HepG2 (cell line): ENCODE data around the gene ZNF446. TPM values are rescaled to one million over a fixed set of nuclear protein-coding genes. Genes with fewer than 3 reads are reported as not detected.

ENCODE experiments used
- KDM5B ChIP-seq: sonication (generic); formaldehyde crosslinking; IDR thresholded peaks from 2 replicates; pipeline ENCODE4 v1.4.0; 2020; ENCODE audit warnings: missing genetic modification reagents, mild to moderate bottlenecking, borderline replicate concordance
- MED8 ChIP-seq: sonication (generic); formaldehyde crosslinking; IDR thresholded peaks from 2 replicates; pipeline ENCODE4 v1.8.1; 2023; ENCODE audit warnings: mild to moderate bottlenecking, missing genetic modification reagents; ENCODE audit not compliant: insufficient replicate concordance
- PHF21A ChIP-seq: sonication (generic); formaldehyde crosslinking; IDR thresholded peaks from 2 replicates; pipeline ENCODE4 v1.5.0; 2020; ENCODE audit warnings: mild to moderate bottlenecking, missing genetic modification reagents
- SMARCE1 ChIP-seq: fragments of 450-650 bp; IDR thresholded peaks from 2 replicates; pipeline ENCODE4 v1.6.1; 2017; ENCODE audit warnings: borderline replicate concordance
- ZFX ChIP-seq: sonication (generic); formaldehyde crosslinking; IDR thresholded peaks from 2 replicates; pipeline ENCODE4 v1.4.0; 2020; ENCODE audit warnings: mild to moderate bottlenecking, low read depth, missing genetic modification reagents, moderate library complexity
- ZNF530 ChIP-seq: sonication (generic); formaldehyde crosslinking; IDR thresholded peaks from 2 replicates; pipeline ENCODE4 v1.5.0; 2020; ENCODE audit warnings: low read depth, mild to moderate bottlenecking, missing genetic modification reagents
- ZNF749 ChIP-seq: sonication (generic); formaldehyde crosslinking; IDR thresholded peaks from 2 replicates; pipeline ENCODE4 v1.8.0; 2022; ENCODE audit warnings: mild to moderate bottlenecking, missing genetic modification reagents, moderate library complexity, borderline replicate concordance
- polyA plus RNA-seq, 8 experiments: library from polyadenylated mRNA; depleted of rRNA in 3 of 8; stranded (reverse) in 7 of 8; unstranded in 1 of 8; fragments of >200 nt; fragmentation: Illumina TruSeq in 4 of 8; extraction: Trizol in 4 of 8; gene quantifications; 2 replicates each; pipeline versions ENCODE4 v1.2.1 to v1.2.3, GENCODE V29; 2011 to 2016; ENCODE audit warnings: low read depth in 4 of 8, missing spikeins in 1 of 8, mixed read lengths in 1 of 8; ENCODE audit not compliant: insufficient read depth in 1 of 8
- total RNA-seq, 5 experiments: library from RNA; depleted of rRNA; stranded (reverse); fragments of >200 nt; fragmentation: Illumina TruSeq; extraction: Trizol; gene quantifications; 2 replicates each; pipeline ENCODE4 v1.2.3, GENCODE V29; 2016; ENCODE audit warnings: low read depth in 1 of 5
- TF ChIP-seq, protein P1 (sequence below): sonication (generic); formaldehyde crosslinking; IDR thresholded peaks from 2 replicates; pipeline ENCODE4 v1.4.0; 2020; ENCODE audit warnings: missing genetic modification reagents, low read depth, mild to moderate bottlenecking, borderline replicate concordance
- TF ChIP-seq, protein P2 (sequence below): sonication (generic); formaldehyde crosslinking; IDR thresholded peaks from 2 replicates; pipeline ENCODE4 v1.9.0; 2021; ENCODE audit warnings: missing genetic modification reagents, borderline replicate concordance

ZNF446 gene
- total and polyA plus RNA-seq, 2 of the 13 experiments (the other 11 are each of a cell fraction or from before 2014, with no cell fraction given): 3.0 to 3.6 TPM

DNA sequence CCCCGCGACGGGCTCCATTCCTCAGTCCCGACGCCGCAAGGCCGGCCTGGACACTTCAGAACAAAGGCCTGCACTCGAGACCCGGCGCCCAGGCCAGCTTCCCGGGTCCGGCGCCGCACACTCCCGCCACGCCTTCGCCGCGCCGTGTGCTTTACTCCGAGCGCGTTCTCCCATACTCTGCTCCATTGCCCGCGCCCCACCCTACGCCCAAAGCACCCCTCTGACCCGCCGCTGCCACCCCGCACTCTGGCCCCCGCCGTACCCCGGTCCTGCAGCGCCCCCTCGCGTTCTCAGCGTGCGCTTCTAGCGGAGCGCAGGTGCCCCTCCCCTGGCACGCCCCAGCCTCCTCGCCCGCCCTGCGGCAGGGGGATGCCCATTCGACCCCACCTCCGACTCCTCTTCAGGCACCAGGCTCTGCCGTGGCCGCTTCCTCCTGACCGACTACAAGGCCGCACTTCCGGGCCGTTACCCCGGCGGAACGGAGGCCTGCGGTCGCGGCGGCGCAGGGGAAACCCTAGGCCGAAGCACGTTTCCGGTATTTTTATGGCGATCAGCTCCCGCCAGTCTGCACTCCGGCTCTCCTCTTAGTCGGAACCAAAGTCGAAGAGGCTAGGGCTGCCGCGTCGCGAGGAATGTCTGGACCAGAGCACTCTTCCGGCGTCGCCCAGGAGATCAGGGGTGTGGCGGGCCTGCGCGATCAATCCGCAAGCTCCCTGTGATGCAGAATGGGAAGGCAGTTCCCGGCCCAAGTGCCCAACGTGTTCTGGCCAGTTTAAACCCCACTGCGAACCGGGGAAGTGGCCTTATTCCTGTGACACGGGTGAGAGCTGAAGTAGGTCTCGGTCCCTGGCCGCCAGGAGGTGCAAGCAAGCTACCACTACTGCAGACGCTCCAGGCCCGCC lies 43.5 kb downstream of the ZNF446 start, which contains the start of gene ZBTB45 (continued):
- TF ChIP-seq, protein P1, sequence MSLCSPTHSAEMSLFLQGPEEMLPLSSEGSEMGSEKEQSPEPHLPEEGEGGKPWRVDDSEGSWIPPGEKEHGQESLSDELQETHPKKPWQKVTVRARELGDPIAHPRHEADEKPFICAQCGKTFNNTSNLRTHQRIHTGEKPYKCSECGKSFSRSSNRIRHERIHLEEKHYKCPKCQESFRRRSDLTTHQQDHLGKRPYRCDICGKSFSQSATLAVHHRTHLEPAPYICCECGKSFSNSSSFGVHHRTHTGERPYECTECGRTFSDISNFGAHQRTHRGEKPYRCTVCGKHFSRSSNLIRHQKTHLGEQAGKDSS (CRISPR knock-in tag): peak; percentile 75; the same call in 1 of the 2 replicates
- TF ChIP-seq ZNF749 (CRISPR knock-in tag) (peak; percentile 18; the same call in 1 of the 2 replicates), ZFX (CRISPR knock-in tag) (peak; percentile 100), KDM5B (peak; percentile 89; the same call in 1 of the 2 replicates), ZNF530 (CRISPR knock-in tag) (no peak), PHF21A (peak; percentile 93), SMARCE1 (no peak), MED8 (CRISPR knock-in tag) (peak; percentile 95)
- TF ChIP-seq, protein P2, sequence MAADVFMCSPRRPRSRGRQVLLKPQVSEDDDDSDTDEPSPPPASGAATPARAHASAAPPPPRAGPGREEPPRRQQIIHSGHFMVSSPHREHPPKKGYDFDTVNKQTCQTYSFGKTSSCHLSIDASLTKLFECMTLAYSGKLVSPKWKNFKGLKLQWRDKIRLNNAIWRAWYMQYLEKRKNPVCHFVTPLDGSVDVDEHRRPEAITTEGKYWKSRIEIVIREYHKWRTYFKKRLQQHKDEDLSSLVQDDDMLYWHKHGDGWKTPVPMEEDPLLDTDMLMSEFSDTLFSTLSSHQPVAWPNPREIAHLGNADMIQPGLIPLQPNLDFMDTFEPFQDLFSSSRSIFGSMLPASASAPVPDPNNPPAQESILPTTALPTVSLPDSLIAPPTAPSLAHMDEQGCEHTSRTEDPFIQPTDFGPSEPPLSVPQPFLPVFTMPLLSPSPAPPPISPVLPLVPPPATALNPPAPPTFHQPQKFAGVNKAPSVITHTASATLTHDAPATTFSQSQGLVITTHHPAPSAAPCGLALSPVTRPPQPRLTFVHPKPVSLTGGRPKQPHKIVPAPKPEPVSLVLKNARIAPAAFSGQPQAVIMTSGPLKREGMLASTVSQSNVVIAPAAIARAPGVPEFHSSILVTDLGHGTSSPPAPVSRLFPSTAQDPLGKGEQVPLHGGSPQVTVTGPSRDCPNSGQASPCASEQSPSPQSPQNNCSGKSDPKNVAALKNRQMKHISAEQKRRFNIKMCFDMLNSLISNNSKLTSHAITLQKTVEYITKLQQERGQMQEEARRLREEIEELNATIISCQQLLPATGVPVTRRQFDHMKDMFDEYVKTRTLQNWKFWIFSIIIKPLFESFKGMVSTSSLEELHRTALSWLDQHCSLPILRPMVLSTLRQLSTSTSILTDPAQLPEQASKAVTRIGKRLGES (CRISPR knock-in tag): no peak
